Effector CD8-positive, alpha-beta T cell (primary cell): ENCODE measurements around the gene LRRIQ1.
"Not testable (repeated sequence)": the region's sequence is repeated elsewhere in the genome, so short reads cannot be mapped to it uniquely, and the experiment has no call there.

Experiments used
- DNase-seq: peaks from one replicate; lab custom pipeline; 2025; lab: John Stamatoyannopoulos, UW
- total RNA-seq, 4 experiments: gene quantifications; one replicate each; lab custom pipeline; 2026; lab: John Stamatoyannopoulos, UW

The LRRIQ1 gene
- total RNA-seq = 0 to 0.54 (median 0.09) reads per million in 4 experiments

GRCh38 chr12:85036234-85036707, at the start of gene LRRIQ1, which contains the start of gene TSPAN19:
Gene LRRIQ1, plus strand, starts transcription at chr12:85036351. Its CDS starts 1,826 bp downstream, at chr12:85038177.
Gene TSPAN19, minus strand, starts transcription at chr12:85036277. Its CDS starts 6,331 bp downstream, at chr12:85029946.
- no peak for DNase-seq

GRCh38 chr12:84986586-84986985, 49.6 kb upstream of the LRRIQ1 start:
- DNase-seq = no peak

GRCh38 chr12:84994426-84994825, 41.7 kb upstream of the LRRIQ1 start:
- DNase-seq = no peak

- DNase-seq = no peak
These were observed 40.5 kb upstream of the LRRIQ1 start for GRCh38 chr12:84995641-84996040.

GRCh38 chr12:84996759-84997158, 39.4 kb upstream of the LRRIQ1 start:
- DNase-seq = no peak

GRCh38 chr12:84998341-84998740, 37.8 kb upstream of the LRRIQ1 start:
- DNase-seq = no peak

- DNase-seq = no peak
These were observed 35.4 kb upstream of the LRRIQ1 start for GRCh38 chr12:85000729-85001128.

- DNase-seq = no peak
These were observed 33.3 kb upstream of the LRRIQ1 start for GRCh38 chr12:85002778-85003296.

- DNase-seq = no peak
These were observed 31.9 kb upstream of the LRRIQ1 start for GRCh38 chr12:85004204-85004603.

- not testable (repeated sequence) for DNase-seq
These were observed 31.1 kb upstream of the LRRIQ1 start for GRCh38 chr12:85005047-85005446.

GRCh38 chr12:85005615-85006014, 30.5 kb upstream of the LRRIQ1 start:
- DNase-seq = no peak

- DNase-seq = no peak
These were observed 29.9 kb upstream of the LRRIQ1 start for GRCh38 chr12:85006206-85006605.

GRCh38 chr12:85007836-85008235, 28.3 kb upstream of the LRRIQ1 start:
- DNase-seq = no peak

- DNase-seq = no peak
These were observed 19.7 kb upstream of the LRRIQ1 start for GRCh38 chr12:85016413-85016812.

- DNase-seq = no peak
These were observed 19.0 kb upstream of the LRRIQ1 start for GRCh38 chr12:85017133-85017532.

GRCh38 chr12:85017618-85018017, 18.5 kb upstream of the LRRIQ1 start:
- no peak for DNase-seq

GRCh38 chr12:85018098-85018497, 18.1 kb upstream of the LRRIQ1 start:
- no peak for DNase-seq

GRCh38 chr12:85029456-85029855, 6.7 kb upstream of the LRRIQ1 start:
- no peak for DNase-seq

GRCh38 chr12:85036733-85037132, 582 bp downstream of the LRRIQ1 start:
- no peak for DNase-seq

GRCh38 chr12:85041395-85041794, 5.2 kb downstream of the LRRIQ1 start:
- DNase-seq = no peak

GRCh38 chr12:85043829-85044228, 7.7 kb downstream of the LRRIQ1 start:
- no peak for DNase-seq

GRCh38 chr12:85057370-85057963, 21.3 kb downstream of the LRRIQ1 start:
- DNase-seq = no peak

- DNase-seq = no peak
These were observed 22.2 kb downstream of the LRRIQ1 start for GRCh38 chr12:85058339-85058738.

- DNase-seq = no peak
These were observed 23.4 kb downstream of the LRRIQ1 start for GRCh38 chr12:85059594-85059993.
